ENCODE data around the gene PHLDA3.
"Not testable (repeated sequence)": the region's sequence is repeated elsewhere in the genome, so short reads cannot be mapped to it uniquely, and the experiment has no call there.

The PHLDA3 gene

GRCh38 chr1:201503397-201504176 is 34.6 kb upstream of the PHLDA3 start:
- no peak for DNase-seq

GRCh38 chr1:201502511-201502857 is 33.5 kb upstream of the PHLDA3 start:
- DNase-seq = no peak

DNA sequence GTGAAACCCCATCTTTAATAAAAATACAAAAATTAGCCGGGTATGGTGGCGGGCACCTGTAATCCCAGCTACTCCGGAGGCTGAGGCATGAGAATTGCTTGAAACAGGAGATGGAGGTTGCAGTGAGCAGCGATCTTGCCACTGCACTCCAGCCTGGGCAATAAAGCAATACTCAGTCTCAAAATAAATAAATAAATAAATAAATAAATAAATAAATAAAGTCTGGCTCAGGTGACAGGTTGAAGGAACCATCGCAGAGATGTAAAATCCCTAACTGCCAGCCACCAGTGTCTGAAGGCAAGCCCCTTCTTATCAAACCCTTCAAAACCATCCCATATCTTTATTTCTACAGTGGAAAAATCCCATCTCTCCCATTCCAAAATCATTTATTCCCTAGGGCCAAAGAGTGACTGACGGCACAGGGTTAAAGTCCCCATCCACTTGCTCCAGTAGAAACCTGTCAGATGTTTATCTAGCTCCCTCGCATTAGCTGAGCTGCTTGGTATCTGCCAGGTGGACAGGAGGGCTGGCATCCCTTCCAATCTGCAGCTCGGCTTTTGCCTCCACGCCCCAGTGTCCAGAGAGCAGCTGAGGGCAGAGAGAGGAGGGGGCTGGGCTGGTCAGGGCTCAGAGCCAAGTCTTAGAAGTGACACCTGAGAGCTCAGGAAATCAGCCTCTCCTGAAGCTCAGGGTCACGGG is 33.0 kb upstream of the PHLDA3 start:
- DNase-seq = peak; percentile 45

DNA sequence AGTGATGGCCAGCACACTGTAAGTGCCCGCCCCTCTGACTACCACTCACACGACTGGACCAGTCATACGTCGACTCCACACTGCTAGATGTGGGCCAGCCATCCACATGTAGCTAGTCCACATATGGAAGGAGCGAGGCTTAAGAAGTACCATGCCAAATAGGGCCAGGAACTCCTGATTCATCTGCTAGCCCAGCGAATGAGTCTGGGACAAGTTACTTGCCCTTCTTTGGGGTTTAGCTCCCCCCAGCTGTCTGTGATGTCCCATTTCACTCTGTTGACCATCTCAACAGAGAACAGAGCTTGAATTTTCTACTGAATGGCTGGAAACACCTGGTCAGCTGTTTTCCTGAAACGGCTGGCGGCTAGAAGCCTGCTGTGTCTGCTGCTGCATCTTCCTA is 32.2 kb upstream of the PHLDA3 start:
- DNase-seq = no peak

- no peak for DNase-seq
These were observed 31.7 kb upstream of the PHLDA3 start for GRCh38 chr1:201500670-201501120.

GRCh38 chr1:201499795-201500669 is 31.0 kb upstream of the PHLDA3 start:
- DNase-seq = no peak

GRCh38 chr1:201499191-201499590 is 30.2 kb upstream of the PHLDA3 start:
- DNase-seq = no peak

GRCh38 chr1:201498621-201499020 is 29.6 kb upstream of the PHLDA3 start:
- no peak for DNase-seq

GRCh38 chr1:201497935-201498509 is 29.0 kb upstream of the PHLDA3 start:
- no peak for DNase-seq

- DNase-seq = no peak
These were observed 27.3 kb upstream of the PHLDA3 start for GRCh38 chr1:201496296-201496690.

- no peak for DNase-seq
These were observed 26.7 kb upstream of the PHLDA3 start for GRCh38 chr1:201495551-201496295.

- DNase-seq = no peak
These were observed 25.0 kb upstream of the PHLDA3 start for GRCh38 chr1:201493757-201494617.

- not testable (repeated sequence) for DNase-seq
These were observed 24.2 kb upstream of the PHLDA3 start for GRCh38 chr1:201493026-201493656.

DNA sequence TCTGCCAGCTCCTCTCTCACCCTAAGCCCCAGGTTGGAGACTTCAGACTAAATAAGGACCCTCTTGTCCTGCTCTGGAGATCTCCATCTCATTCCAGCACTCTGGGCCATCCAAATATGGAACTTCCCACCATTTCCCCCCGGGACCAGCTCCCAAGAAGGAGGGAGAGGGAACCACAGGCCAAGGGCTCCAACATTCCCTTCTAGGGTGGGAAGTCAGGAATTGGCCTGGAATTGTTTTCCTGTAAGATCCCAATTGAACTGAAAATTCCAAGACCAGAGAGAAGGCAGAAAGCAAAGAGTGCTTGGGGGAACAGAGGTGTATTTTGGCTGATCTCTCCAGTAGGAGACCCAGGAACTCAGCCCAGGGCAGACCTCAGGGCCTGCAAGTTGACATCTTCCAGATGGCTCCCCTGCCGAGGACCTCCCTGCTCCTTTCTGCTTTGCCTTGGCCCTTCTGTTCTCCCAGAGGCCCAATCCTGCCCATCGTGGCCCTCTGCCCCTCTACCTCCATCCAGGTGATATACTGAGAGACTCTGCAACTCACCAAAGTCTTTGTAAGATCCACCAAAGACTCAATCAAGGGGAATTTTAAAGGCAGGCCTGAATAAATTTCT is 23.0 kb upstream of the PHLDA3 start:
- DNase-seq = no peak

- no peak for DNase-seq
These were observed 21.7 kb upstream of the PHLDA3 start for GRCh38 chr1:201490708-201491131.

- no peak for DNase-seq
These were observed 20.8 kb upstream of the PHLDA3 start for GRCh38 chr1:201489643-201490261.

DNA sequence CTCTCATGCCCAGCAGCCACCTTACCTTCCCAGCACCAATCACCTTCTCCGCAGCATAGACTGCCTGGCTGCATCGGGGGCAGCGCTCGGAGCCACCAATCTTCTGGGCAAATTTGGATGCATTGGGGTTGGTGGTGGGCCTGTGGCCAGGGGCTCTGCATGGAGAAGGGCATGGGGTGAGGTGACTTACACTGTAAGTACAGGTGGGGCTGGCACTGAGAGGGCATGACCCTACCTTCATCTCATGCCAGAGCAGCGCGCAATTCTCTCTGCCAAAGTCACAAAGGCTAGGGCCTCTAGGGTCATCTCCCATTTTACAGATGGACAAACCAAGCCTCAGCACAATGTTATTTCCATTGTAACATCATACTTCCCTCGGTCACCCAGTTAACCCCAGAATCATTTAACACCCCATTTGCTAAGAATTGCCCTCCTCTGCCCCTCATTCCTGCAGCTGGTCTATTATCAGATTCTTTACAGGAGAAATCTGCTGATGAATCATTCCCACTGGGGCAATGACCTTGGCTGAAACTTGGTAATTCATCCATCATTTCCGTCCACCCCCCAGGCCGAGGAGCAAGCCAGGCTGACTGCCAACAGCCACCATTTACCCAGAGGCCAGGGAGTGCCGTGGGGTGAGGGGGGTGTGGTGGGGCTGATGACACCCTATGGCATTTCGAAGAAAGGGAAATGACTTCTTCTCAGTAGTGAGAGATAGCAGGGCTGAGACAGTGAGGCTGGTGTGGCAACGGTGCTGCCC is 20.0 kb upstream of the PHLDA3 start:
- no peak for DNase-seq

DNA sequence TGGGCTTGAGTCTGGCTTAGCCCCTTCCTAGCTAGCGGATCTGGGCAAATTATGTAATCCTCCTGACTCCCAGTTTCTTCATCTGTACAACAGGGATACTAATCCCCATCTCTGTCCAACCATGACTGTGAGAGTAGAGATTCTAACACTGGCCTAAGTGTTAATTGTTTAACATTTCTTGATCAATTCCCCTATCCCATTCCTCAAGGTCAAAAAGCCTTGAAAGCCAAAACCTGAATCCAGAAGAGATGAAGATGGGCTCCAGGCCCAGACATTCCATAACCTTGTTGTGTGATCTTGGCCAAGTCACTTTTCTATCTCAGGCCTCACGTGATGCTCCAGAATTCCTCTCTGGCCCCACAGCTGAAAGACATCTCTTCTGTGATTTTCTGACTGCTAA is 18.8 kb upstream of the PHLDA3 start:
- DNase-seq = no peak

- DNase-seq = no peak
These were observed 17.2 kb upstream of the PHLDA3 start for GRCh38 chr1:201486187-201486586.

Measured in NCI-H774 (cell line).